ENCODE data around the gene INSC. TPM values are rescaled to one million over a fixed set of nuclear protein-coding genes. Genes with fewer than 3 reads are reported as not detected.

INSC gene
- total and polyA plus RNA-seq, 2 of the 13 experiments (the other 11 are each of a cell fraction or from before 2014, with no cell fraction given): 0.09 TPM; not detected in 1

GRCh38 chr11:15158351-15159015 is 43.8 kb downstream of the INSC start (continued):
- no peak for TF ChIP-seq ZNF646 (CRISPR knock-in tag; IDR thresholded peaks at IDR 0.05)
- no peak for TF ChIP-seq ZBTB7B (CRISPR knock-in tag; IDR thresholded peaks at IDR 0.05)
- no peak for TF ChIP-seq ZNF713 (CRISPR knock-in tag; IDR thresholded peaks at IDR 0.05)

GRCh38 chr11:15159085-15159484 is 44.4 kb downstream of the INSC start:
- Histone ChIP-seq H3K4me3 (replicated peaks in 1 of 3; ENCODE audit: insufficient read depth in 1 of 3, low read depth in 2 of 3, low read length in 3 of 3) (no peak overlapping the region), H3K9ac (ENCODE audit: insufficient read depth, low read depth, low read length) (no peak overlapping the region), H3K27ac (ENCODE audit: extremely low read length, insufficient read depth, low read length) (no peak overlapping the region), H3K36me3 (replicated peaks in 1 of 2; ENCODE audit: control insufficient read depth in 1 of 2, insufficient read depth in 2 of 2, low read length in 2 of 2) (no peaks in the 10 kb centered on the region), H2AFZ (ENCODE audit: low read length) (no peak overlapping the region), H4K20me1 (ENCODE audit: insufficient read depth, low read length) (no peaks in the 10 kb centered on the region), H3K4me1 (ENCODE audit: insufficient read depth, low read length) (no peaks in the 10 kb centered on the region), H3K9me3 (ENCODE audit: low read length) (no peaks in the 10 kb centered on the region), H3K79me2 (ENCODE audit: insufficient read depth, low read length) (no peaks in the 10 kb centered on the region), H3K27me3 (ENCODE audit: control insufficient read depth in 1 of 2, insufficient read depth in 2 of 2, low read length in 2 of 2) (no peaks in the 10 kb centered on the region), H3K4me2 (ENCODE audit: low read depth, low read length) (no peak overlapping the region)
- no peak for DNase-seq (ENCODE audit: low spot score)
- BruUV-seq (replicated peaks): no TSS peak
- 0% methylated on average over 1 of the region's 2 CpGs for WGBS (ENCODE audit: low lambda C conversion rate)
- peak; percentile 84 for ATAC-seq
- no peak for FAIRE-seq
- in situ Hi-C loops (cut with HindIII; ENCODE audit: extremely low pct_ligation_motif_present, low pct_unique_long_range_greater_than_20kb): no loop called here
- POLR2A ChIA-PET: no interaction called here
- intact Hi-C loops (cut with micrococcal nuclease; ENCODE audit: unreplicated experiment): loop anchor here (5.0 kb wide), 1 partner anchor 57 kb away; no protein-coding TSS in a partner anchor
- CTCF ChIA-PET (ENCODE audit: low intra/inter-chr PET ratio, low total read pairs): interaction anchor here (1.2 kb wide), 1 partner anchor 58 kb away, joined by 6 read pairs; no protein-coding TSS in a partner anchor
- TF ChIP-seq ZNF460 (CRISPR knock-in tag; IDR thresholded peaks at IDR 0.05; ENCODE audit: borderline replicate concordance) (no peak), ZSCAN30 (CRISPR knock-in tag; IDR thresholded peaks at IDR 0.05) (no peak), CTCF (CRISPR knock-in tag; IDR thresholded peaks at IDR 0.05) (peak; percentile 22), KLF11 (CRISPR knock-in tag; IDR thresholded peaks at IDR 0.05) (no peak), GPBP1L1 (CRISPR knock-in tag; IDR thresholded peaks at IDR 0.05) (no peak), FOXC1 (CRISPR knock-in tag; IDR thresholded peaks at IDR 0.05; ENCODE audit: borderline replicate concordance) (no peak), ZNF260 (CRISPR knock-in tag; IDR thresholded peaks at IDR 0.05; ENCODE audit: borderline replicate concordance, low read depth) (no peak), STAG1 (CRISPR knock-in tag; IDR thresholded peaks at IDR 0.05) (peak; percentile 30; the same call in 1 of the 2 replicates)

Measured in HepG2 (cell line).